ENCODE results near the gene SNX17.

DNA sequence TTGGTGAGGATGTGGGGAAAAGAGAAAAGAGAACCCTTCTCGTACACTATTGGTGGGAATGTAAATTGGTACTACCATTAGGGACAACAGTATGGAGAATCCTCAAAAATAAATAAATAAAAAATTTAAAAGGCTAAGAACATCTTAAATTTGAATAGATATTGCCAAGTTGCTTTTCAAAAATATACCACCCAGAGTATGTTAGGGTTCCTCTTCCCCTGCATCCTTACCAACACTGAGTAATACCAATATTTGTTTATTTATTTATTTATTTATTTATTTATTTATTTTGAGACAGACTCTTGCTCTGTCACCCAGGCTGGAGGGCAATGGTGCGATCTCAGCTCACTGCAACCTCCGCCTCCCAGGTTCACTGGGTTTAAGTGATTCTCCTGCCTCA, 52.5 kb downstream of the SNX17 start:
- TF ChIP-seq, protein P1, sequence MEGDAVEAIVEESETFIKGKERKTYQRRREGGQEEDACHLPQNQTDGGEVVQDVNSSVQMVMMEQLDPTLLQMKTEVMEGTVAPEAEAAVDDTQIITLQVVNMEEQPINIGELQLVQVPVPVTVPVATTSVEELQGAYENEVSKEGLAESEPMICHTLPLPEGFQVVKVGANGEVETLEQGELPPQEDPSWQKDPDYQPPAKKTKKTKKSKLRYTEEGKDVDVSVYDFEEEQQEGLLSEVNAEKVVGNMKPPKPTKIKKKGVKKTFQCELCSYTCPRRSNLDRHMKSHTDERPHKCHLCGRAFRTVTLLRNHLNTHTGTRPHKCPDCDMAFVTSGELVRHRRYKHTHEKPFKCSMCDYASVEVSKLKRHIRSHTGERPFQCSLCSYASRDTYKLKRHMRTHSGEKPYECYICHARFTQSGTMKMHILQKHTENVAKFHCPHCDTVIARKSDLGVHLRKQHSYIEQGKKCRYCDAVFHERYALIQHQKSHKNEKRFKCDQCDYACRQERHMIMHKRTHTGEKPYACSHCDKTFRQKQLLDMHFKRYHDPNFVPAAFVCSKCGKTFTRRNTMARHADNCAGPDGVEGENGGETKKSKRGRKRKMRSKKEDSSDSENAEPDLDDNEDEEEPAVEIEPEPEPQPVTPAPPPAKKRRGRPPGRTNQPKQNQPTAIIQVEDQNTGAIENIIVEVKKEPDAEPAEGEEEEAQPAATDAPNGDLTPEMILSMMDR (IDR thresholded peaks at IDR 0.05) = no peak
- TF ChIP-seq POLR2A (IDR thresholded peaks at IDR 0.05) (no peak), POLR2AphosphoS5 (IDR thresholded peaks at IDR 0.05) (no peak)
